Lower leg skin (tissue), 3 donors: Measurements from ENCODE around the gene C11orf21.

Experiments used
- POLR2A ChIP-seq, 2 donors: fragments of 450-650 bp; IDR thresholded peaks; one replicate each; pipeline ENCODE4 v1.6.1; 2016 to 2017; ENCODE audit warnings: antibody characterized with exemption in 2 of 2, mild to moderate bottlenecking in 1 of 2, moderate library complexity in 1 of 2
- TF ChIP-seq, protein P1 (sequence below), 3 donors: fragments of 450-650 bp; IDR thresholded peaks; one replicate each; pipeline ENCODE4 v1.5.1; 2016; ENCODE audit warnings: antibody characterized with exemption in 3 of 3, mild to moderate bottlenecking in 3 of 3, moderate library complexity in 2 of 3

GRCh38 chr11:2247496-2247895 is 54.2 kb downstream of the C11orf21 start:
- TF ChIP-seq, protein P1, sequence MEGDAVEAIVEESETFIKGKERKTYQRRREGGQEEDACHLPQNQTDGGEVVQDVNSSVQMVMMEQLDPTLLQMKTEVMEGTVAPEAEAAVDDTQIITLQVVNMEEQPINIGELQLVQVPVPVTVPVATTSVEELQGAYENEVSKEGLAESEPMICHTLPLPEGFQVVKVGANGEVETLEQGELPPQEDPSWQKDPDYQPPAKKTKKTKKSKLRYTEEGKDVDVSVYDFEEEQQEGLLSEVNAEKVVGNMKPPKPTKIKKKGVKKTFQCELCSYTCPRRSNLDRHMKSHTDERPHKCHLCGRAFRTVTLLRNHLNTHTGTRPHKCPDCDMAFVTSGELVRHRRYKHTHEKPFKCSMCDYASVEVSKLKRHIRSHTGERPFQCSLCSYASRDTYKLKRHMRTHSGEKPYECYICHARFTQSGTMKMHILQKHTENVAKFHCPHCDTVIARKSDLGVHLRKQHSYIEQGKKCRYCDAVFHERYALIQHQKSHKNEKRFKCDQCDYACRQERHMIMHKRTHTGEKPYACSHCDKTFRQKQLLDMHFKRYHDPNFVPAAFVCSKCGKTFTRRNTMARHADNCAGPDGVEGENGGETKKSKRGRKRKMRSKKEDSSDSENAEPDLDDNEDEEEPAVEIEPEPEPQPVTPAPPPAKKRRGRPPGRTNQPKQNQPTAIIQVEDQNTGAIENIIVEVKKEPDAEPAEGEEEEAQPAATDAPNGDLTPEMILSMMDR (IDR thresholded peaks at IDR 0.05), result no peak
- TF ChIP-seq POLR2A (IDR thresholded peaks at IDR 0.05), result no peak
